HFFc6 (cell line): ENCODE measurements around the gene NHLRC3. TPM values are rescaled to one million over a fixed set of nuclear protein-coding genes. Genes with fewer than 3 reads are reported as not detected.

ENCODE experiments used
- DNase-seq: peaks from one replicate; pipeline ENCODE4 v3.0.0-alpha.2; 2018
- H3K27ac Mint-ChIP-seq: 2 replicates; pipeline ENCODE4 v1.8.0; 2020; ENCODE audit warnings: mild to moderate bottlenecking, mixed read lengths
- H3K27me3 Mint-ChIP-seq: 2 replicates; pipeline ENCODE4 v1.8.0; 2021; ENCODE audit warnings: mild to moderate bottlenecking, moderate library complexity, mixed read lengths; ENCODE audit not compliant: insufficient read depth
- H3K36me3 Mint-ChIP-seq: 2 replicates; pipeline ENCODE4 v1.8.0; 2021; ENCODE audit warnings: low read depth, mixed read lengths
- H3K4me1 Mint-ChIP-seq: 2 replicates; pipeline ENCODE4 v1.8.0; 2020; ENCODE audit warnings: low read depth, mixed read lengths
- H3K4me3 Mint-ChIP-seq: 2 replicates; pipeline ENCODE4 v1.8.0; 2020; ENCODE audit warnings: mild to moderate bottlenecking, moderate library complexity, mixed read lengths
- H3K9me3 Mint-ChIP-seq: 2 replicates; pipeline ENCODE4 v1.8.0; 2020; ENCODE audit warnings: mild to moderate bottlenecking, mixed read lengths
- CTCF ChIP-seq: fragments of 200-600 bp; sonication (generic); IDR thresholded peaks from 2 replicates; pipeline ENCODE4 v1.5.0; 2021; ENCODE audit warnings: antibody characterized with exemption, mild to moderate bottlenecking
- total RNA-seq, 6 experiments: library from RNA; stranded (reverse); fragmentation: NEBNext Ultra II Directional; extraction: Animal tissue kit (Norgen Biotek cat#: 25700); gene quantifications; 2 replicates in 1 of 6; 3 replicates in 5 of 6; pipeline ENCODE4 v1.2.3, GENCODE V29; 2021

The NHLRC3 gene
- total RNA-seq, 6 experiments from 2014 or later = 7.3 to 9.6 (median 7.8) TPM

- Mint-ChIP-seq H3K36me3 (peaks cover 36% of the 10 kb centered on the region), H3K4me1 (no peaks in the 10 kb centered on the region), H3K9me3 (no peaks in the 10 kb centered on the region), H3K27ac (no peak overlapping the region), H3K4me3 (no peak overlapping the region), H3K27me3 (no peaks in the 10 kb centered on the region; the same call in 1 of the 2 replicates)
- DNase-seq = no peak
- TF ChIP-seq CTCF = no peak
Observed at GRCh38 chr13:39013462-39013861, 24.8 kb upstream of the NHLRC3 start.

GRCh38 chr13:39016087-39016486 lies 22.2 kb upstream of the NHLRC3 start:
- TF ChIP-seq CTCF = no peak
- Mint-ChIP-seq H3K27me3 (no peaks in the 10 kb centered on the region; the same call in 1 of the 2 replicates), H3K27ac (no peak overlapping the region), H3K4me1 (no peaks in the 10 kb centered on the region), H3K4me3 (no peak overlapping the region), H3K36me3 (peaks cover 21% of the 10 kb centered on the region), H3K9me3 (no peaks in the 10 kb centered on the region)
- DNase-seq = no peak

GRCh38 chr13:39016787-39017186 lies 21.5 kb upstream of the NHLRC3 start:
- H3K9me3 Mint-ChIP-seq = no peaks in the 10 kb centered on the region
- no peaks in the 10 kb centered on the region for H3K4me1 Mint-ChIP-seq
- 0 out of 2 replicates have a peak overlapping the region, but pooled peaks have one; percentile 24 for H3K27ac Mint-ChIP-seq
- H3K4me3 Mint-ChIP-seq = no peak overlapping the region
- peaks cover 18% of the 10 kb centered on the region for H3K36me3 Mint-ChIP-seq
- peak; percentile 31 for DNase-seq
- no peaks in the 10 kb centered on the region; the same call in 1 of the 2 replicates for H3K27me3 Mint-ChIP-seq
- peak; percentile 73 for TF ChIP-seq CTCF

- no peak for TF ChIP-seq CTCF
- H3K27me3 Mint-ChIP-seq = no peaks in the 10 kb centered on the region
- DNase-seq = no peak
- no peaks in the 10 kb centered on the region for H3K4me1 Mint-ChIP-seq
- H3K4me3 Mint-ChIP-seq = no peak overlapping the region
- no peak overlapping the region for H3K27ac Mint-ChIP-seq
- H3K36me3 Mint-ChIP-seq = peaks cover 12% of the 10 kb centered on the region; the same call in 1 of the 2 replicates
- H3K9me3 Mint-ChIP-seq = no peaks in the 10 kb centered on the region
Observed at GRCh38 chr13:39020853-39021462, 17.3 kb upstream of the NHLRC3 start.

GRCh38 chr13:39023316-39023715 lies 14.9 kb upstream of the NHLRC3 start:
- Mint-ChIP-seq H3K9me3 (no peaks in the 10 kb centered on the region), H3K4me3 (no peak overlapping the region), H3K36me3 (peaks cover 17% of the 10 kb centered on the region; the same call in 1 of the 2 replicates), H3K27me3 (no peaks in the 10 kb centered on the region), H3K4me1 (no peaks in the 10 kb centered on the region), H3K27ac (0 out of 2 replicates have a peak overlapping the region, but pooled peaks have one; percentile 8)
- TF ChIP-seq CTCF = no peak
- DNase-seq = no peak
